ENCODE measurements around the gene IPO9.

GRCh38 chr1:201912832-201913231, 83.9 kb downstream of the IPO9 start:
- TF ChIP-seq CTCF (IDR thresholded peaks at IDR 0.05) (no peak), POLR2AphosphoS5 (IDR thresholded peaks at IDR 0.05) (no peak), POLR2A (IDR thresholded peaks at IDR 0.05) (no peak)

Measured in prostate gland (tissue), 2 donors.